Measurements from ENCODE around the gene TMEM52B.

The TMEM52B gene

DNA sequence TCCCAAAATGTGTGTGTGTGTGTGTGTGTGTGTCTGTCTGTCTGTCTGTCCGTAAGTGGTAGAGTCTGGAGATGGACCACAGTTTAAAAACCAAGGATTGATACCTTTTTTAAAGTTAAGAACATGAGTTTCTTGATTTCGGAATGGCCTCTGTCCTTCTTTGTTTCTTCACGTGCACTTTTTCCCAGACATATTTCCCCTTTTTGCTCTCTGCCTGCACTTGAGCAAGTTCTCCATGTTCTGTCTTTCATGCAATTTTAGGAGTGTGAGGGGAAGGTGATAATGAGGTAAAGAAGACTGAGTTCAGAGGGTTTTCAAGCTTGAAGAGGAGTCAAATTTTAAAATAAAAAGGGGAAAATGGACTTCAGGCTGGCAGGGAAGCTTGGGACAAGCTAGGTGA is 19.6 kb upstream of the TMEM52B start:
- DNase-seq (ENCODE audit: low spot score) = no peak
- TF ChIP-seq, protein P1, sequence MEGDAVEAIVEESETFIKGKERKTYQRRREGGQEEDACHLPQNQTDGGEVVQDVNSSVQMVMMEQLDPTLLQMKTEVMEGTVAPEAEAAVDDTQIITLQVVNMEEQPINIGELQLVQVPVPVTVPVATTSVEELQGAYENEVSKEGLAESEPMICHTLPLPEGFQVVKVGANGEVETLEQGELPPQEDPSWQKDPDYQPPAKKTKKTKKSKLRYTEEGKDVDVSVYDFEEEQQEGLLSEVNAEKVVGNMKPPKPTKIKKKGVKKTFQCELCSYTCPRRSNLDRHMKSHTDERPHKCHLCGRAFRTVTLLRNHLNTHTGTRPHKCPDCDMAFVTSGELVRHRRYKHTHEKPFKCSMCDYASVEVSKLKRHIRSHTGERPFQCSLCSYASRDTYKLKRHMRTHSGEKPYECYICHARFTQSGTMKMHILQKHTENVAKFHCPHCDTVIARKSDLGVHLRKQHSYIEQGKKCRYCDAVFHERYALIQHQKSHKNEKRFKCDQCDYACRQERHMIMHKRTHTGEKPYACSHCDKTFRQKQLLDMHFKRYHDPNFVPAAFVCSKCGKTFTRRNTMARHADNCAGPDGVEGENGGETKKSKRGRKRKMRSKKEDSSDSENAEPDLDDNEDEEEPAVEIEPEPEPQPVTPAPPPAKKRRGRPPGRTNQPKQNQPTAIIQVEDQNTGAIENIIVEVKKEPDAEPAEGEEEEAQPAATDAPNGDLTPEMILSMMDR (IDR thresholded peaks at IDR 0.05; ENCODE audit: extremely low read depth, missing control alignments) = no peak

DNA sequence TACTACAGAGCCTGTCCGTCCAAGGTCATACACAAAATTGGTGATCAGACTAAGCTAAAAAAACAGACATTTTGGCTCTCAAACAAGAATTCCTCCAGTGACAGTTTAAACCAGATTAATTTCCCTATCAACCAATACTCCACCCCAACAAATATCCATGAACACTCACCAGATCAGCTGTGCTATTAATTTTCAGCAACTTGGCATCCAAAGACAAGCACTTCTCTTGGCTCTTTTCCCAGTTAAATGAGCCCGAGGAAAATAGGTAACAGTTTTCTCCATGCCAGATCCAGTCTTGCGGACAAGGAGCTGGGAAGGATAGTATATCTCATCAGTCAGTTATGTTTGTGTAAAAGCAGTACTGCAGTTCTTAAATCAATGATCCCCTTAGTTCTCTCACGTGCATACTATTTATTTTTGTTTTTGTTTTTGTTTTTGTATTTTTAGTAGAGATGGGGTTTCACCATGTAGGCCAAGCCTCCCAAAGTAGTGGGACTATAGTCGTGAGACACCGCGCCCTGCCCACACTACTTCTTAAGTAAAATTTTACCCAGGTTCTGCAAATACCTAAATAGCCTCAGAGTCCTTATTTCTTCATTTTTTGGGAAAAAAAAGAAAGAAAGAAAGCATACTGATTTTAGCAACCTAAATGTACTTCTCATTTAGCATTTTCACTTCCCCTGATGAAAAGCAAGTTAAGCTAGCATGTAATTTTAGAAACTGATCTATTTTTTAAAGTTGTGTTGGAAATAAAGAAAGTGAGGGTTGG is 18.0 kb upstream of the TMEM52B start:
- no peak for DNase-seq (ENCODE audit: low spot score)
- TF ChIP-seq, protein P1 (IDR thresholded peaks at IDR 0.05; ENCODE audit: extremely low read depth, missing control alignments) = no peak

DNA sequence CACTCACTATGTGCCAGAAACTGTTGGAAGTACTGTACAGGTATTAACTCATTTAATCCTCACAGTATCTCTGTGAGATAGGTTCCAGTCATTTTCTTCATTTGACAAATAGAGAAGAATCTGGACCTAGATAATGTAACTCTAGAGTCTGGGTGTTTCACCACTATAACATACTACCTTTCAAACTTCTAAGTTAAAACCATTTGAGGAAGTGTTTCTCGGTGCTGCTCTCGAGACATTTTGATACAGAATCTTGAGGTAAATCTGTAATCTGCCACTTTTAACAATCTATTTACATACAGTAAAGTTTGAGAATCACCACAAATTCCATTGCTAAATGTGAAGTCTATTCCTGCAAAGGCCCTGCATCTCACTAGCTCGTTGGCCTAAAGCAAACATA is 15.7 kb upstream of the TMEM52B start:
- TF ChIP-seq, protein P1 (IDR thresholded peaks at IDR 0.05; ENCODE audit: extremely low read depth, missing control alignments) = no peak
- no peak for DNase-seq (ENCODE audit: low spot score)

DNA sequence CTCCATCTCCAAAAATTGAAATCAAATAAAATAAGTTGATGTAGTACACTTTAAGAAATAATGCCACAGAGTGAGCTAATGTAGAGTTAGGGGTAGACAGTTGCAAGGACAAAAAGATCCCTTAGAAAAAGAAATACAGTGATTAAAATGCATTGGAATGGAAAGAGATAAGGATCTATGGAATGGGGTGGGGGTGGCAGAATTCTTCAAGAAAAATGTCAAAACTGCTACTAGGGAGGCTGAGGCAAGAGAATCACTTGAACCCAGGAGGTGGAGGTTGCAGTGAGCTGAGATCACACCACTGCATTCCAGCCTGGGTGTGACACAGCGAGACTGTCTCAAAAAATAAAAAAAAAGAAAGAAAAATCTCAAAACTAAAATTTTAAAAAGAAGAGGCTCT is 13.4 kb upstream of the TMEM52B start:
- DNase-seq (ENCODE audit: low spot score) = no peak
- TF ChIP-seq, protein P1 (IDR thresholded peaks at IDR 0.05; ENCODE audit: extremely low read depth, missing control alignments) = no peak

DNA sequence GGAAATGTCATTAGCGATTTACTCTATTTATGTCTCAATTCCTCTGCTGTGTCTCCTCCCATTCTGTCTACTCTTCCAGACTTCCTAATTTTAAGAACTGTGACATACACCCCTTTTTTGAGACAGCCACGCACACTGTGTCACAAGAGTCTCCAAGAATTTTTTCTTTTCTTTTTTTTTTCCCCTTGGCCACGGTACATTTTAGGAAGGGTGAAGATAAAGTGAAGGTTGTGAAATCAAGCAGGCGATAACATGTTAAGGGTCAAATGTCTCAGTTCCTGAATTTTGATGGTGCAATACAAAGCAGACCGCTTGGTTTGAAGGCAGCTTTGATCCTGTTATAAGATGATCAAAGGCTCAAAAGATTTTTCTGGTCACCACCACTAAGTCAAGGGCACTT is 11.2 kb upstream of the TMEM52B start:
- TF ChIP-seq, protein P1 (IDR thresholded peaks at IDR 0.05; ENCODE audit: extremely low read depth, missing control alignments) = no peak

DNA sequence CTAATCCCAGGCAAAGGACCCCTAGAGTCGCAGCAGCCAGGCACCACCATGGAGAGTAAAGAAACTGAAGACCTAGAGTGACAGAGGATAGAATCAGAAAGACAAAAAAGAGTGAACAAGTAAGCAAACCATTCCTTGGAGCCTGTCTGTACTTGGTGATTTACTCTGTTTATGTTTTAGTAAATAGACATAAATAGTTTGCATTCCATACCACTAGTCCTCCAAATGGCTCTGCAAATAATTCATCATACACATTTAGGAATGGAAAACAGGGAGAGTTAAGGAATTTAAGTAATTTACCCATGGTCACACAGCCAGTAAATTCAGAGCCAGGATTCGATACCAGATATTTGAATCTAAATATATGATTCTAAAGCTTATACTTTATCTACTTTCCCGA is 9.7 kb upstream of the TMEM52B start:
- no peak for DNase-seq (ENCODE audit: low spot score)
- TF ChIP-seq, protein P1 (IDR thresholded peaks at IDR 0.05; ENCODE audit: extremely low read depth, missing control alignments) = no peak

More for the DNA sequence above, 11.2 kb upstream of the TMEM52B start:
- DNase-seq (ENCODE audit: low spot score) = no peak

DNA sequence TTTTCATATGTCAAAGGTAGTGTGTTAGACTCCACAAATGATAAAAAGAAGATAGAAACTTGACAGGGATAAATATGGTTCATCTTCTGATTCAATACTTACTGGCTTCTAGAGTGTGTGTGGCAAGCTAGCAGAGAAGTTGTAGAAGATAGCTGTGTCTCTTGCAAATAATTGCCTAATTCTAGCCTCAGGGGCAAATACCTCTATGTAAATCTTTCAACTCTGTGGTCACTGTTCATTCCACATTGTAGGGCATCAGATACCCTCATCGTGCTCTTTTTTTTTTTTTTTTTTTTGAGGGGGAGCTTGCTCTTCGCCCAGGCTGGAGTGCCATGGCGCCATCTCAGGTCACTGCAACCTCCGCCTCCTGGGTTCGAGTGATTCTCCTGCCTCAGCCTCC is 8.6 kb upstream of the TMEM52B start:
- TF ChIP-seq, protein P1 (IDR thresholded peaks at IDR 0.05; ENCODE audit: extremely low read depth, missing control alignments) = no peak
- DNase-seq (ENCODE audit: low spot score) = no peak
